Cerebellar nuclear complex (tissue), 1 donor: Measurements from ENCODE around the gene DPEP2.
"Not testable (repeated sequence)": the region's sequence is repeated elsewhere in the genome, so short reads cannot be mapped to it uniquely, and the experiment has no call there.

ENCODE experiments used
- DNase-seq, 2 experiments: peaks; one replicate each; lab custom pipeline; 2025; lab: John Stamatoyannopoulos, UW

The DPEP2 gene, protein sequence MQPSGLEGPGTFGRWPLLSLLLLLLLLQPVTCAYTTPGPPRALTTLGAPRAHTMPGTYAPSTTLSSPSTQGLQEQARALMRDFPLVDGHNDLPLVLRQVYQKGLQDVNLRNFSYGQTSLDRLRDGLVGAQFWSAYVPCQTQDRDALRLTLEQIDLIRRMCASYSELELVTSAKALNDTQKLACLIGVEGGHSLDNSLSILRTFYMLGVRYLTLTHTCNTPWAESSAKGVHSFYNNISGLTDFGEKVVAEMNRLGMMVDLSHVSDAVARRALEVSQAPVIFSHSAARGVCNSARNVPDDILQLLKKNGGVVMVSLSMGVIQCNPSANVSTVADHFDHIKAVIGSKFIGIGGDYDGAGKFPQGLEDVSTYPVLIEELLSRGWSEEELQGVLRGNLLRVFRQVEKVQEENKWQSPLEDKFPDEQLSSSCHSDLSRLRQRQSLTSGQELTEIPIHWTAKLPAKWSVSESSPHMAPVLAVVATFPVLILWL

DNA sequence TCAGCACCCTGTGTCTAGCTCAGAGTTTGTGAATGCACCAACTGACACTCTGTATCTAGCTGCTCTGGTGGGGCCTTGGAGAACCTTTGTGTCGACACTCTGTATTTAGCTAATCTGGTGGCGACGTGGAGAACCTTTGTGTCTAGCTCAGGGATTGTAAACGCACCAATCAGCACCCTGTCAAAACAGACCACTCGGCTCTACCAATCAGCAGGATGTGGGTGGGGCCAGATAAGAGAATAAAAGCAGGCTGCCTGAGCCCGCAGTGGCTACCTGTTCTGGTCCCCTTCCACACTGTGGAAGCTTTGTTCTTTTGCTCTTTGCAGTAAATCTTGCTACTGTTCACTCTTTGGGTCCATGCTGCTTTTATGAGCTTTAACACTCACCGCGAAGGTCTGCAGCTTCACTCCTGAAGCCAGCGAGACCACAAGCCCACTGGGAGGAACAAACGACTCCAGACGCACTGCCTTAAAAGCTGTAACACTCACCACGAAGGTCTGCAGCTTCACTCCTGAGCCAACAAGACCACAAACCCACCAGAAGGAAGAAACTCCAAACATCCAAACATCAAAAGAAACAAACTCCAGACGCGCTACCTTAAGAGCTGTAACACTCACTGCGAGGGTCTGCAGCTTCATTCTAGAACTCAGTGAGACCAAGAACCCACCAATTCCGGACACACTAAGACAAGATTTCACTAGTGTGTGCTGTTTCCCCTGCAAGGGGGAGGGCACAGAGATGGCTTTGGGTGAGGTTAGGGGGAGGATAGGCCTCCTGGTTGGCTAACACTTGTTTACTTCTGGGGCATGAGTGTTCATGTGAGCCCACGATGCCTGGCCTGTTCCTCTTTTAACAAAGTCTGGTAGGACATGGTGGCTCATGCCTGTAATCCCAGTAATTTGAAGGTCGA, at the start of gene DPEP2:
DPEP2 (minus strand) TSS at position 706 of the 910 bp plus-strand sequence. CDS start 6,272 bp downstream, outside the sequence.
- not testable (repeated sequence) for DNase-seq

DNA sequence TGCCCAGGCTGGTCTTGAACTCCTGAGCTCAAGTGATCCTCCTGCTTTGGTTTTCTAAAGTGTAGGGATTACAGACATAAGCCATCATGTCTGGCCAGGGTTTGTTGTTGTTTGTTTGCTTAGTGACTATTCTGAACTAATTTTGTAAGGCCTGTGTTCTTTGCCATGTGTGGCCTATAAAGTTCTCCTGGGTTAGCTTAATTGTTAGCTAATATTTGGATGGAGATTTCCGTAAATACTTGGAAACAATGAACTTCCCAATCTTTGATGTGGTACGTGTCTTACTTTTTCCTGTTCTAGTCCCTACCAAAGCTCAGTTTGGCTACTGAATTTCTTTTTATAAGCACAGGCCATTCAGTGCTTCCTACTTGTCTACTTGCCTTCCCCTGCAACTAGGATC, 48.7 kb upstream of the DPEP2 start:
- DNase-seq: no peak

DNA sequence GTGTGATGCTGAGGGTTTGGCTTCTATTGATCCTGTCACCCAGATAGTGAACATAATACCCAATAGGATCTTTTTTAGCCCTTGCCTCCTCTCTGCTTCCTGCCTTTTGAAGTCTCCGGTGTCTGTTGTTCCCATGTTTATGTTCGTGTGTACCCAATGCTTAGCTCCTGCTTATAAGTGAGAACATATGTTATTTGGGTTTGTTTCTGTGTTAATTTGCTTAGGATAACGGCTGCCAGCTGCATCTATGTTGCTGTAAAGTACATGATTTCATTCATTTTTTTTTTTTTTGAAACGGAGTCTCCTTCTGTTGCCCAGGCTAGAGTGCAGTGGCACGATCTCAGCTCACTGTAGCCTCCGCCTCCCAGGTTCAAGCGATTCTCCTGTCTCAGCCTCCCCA, 46.8 kb upstream of the DPEP2 start:
- no peak for DNase-seq

DNA sequence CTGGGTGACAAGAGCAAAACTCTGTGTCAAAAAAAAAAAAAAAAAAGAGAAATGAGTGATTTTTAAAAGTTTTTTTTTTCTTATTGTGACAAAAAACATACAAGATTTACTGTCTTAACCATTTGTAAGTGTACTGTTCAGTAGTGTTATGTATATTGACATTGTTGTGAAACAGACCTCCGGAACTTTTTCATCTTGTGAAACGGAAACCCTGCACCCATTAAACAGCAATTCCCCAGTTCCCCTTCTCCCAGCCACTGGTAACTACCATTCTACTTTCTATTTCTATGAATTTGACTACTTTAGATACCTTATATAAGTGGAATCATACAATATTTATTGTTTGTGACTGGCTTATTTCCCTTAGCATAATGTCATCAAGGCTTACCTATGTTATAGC, 42.5 kb upstream of the DPEP2 start:
- no peak for DNase-seq

DNA sequence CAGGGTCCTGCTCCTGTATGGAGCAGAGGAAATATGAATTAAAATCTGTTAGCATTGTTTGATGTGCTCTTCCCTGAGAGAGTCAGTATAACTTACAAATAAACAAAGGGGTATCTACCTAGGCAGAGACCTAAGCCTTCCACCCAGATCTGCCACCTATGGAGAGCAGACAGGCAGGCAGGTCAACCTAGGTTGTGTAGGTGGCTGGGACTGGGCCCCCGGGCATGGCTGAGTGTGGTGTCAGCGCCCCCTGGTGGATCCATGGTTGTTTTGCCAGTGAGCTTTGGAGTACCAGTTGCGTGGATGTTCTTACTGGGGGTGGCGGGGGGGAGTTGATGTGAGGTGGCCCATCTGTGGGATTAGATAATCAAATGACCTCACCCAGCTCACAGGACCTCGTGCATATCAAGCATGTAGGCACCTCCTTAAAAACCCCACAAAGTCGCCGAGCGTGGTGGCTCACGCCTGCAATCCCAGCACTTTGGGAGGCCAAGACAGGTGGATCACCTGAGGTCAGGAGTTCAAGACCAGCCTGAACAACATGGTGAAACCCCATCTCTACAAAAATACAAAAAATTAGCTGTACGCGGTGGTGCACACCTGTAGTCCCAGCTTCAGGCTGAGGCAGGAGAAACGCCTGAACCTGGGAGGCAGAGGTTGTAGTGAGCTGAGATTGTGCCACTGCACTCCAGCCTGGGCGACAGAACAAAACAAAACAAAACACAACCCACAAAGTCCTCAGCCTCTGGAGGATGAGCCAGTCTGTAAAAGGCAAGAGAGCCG, 41.4 kb upstream of the DPEP2 start:
- DNase-seq: peak in 1 of 2 experiments; percentile 18

DNA sequence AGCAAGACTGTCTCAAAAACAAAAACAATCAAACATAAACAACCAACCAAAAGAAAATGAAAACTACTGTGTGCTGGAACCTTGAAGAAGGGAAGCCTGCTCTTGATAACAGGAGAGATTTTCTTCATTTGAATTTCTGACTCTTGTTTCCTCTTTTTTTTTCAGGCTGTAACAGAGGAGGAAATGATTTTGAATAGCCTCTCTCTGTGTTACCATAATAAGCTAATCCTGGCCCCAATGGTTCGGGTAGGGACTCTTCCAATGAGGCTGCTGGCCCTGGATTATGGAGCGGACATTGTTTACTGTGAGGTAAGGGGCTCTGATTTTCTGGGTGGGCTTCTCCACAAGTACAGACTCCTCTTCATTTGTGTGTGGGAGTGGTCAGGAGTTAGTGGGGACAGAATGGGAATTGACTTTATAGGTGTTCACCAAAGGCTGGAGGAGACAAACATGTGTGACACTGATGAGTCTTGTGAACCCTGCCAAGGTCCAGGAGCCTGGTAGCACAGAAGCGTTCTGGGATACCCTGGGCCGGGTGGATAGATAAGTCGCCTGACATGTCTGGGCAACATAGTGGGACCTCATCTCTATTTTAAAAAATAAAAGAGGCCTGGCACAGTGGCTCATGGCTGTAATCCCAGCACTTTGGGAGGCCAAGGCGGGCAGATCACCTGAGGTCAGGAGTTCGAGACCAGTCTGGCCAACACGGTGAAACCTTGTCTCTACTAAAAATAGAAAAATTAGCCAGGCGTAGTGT, 38.7 kb upstream of the DPEP2 start:
- no peak for DNase-seq

DNA sequence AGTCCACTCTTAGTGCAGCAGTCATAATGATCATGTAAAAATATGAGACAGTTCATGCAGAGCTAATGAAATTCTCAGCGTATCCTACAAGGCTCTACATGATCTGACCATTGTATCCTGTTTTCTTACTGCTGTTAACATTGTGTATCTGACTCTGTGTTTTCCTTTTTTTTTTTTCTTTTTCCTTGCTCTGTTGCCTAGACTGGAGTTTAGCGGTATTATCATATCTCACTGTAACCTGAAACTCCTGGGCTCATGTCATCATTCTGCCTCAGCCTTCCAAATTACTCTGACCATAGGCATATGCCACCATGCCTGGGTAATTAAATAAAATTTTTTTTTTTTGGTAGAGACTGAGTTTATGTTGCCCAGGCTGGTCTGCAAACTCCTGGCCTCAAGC, 35.9 kb upstream of the DPEP2 start:
- DNase-seq: no peak

DNA sequence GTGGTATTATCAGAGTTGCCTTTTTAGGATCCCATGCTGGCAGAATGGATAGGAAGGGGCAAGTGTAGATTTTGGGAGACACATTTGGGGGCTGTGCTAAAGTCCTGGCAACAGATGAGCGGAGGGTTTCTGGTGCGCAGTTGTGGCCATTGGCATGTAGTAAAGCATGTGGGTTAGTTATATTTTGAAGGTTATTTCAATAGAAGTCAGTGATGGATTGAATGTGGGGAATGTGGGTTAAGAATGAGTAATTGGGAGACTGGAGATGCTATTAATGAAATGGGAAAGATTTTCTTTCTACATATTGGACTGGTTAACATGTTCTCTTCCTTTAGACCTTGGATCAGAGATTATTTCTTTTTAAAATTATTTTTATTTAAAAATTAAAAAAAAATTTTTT, 33.8 kb upstream of the DPEP2 start:
- DNase-seq: no peak

DNA sequence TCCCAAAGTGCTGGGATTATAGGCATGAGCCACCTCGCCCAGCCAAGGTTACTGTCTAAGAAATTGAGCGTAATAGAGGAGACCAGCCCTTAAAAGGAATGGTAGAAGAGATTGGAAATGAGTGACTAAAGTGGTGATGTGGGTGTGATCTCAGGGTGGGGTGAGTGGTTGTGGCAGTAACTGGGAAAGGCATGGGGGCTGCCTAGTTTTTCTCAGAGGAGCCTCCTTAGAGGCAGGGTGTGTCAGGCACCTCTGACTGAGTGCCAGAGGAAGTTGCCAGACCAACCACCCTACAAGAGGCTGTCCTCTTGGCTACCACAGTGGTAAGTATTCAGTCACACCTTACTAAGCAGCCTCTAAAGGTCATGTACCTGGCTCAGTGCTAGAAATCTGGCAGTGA, 32.7 kb upstream of the DPEP2 start:
- DNase-seq: no peak

DNA sequence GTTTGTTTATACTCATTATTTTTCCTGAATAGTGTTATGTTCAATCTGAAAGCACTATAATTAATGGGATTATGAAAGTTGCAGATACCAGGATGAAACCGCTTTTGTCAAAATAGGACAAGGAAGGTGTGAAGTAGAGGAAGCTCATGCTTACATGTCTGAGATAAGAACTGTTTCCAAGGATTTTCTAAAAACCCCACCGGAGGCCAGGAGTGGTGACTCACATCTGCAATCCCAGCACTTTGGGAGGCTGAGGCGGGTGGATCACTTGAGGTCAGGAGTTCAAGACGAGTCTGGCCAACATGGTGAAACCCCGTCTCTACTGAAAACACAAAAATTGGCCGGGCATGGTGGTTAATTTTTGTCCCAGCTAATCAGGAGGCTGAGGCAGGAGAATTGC, 30.8 kb upstream of the DPEP2 start:
- DNase-seq: not testable (repeated sequence)

DNA sequence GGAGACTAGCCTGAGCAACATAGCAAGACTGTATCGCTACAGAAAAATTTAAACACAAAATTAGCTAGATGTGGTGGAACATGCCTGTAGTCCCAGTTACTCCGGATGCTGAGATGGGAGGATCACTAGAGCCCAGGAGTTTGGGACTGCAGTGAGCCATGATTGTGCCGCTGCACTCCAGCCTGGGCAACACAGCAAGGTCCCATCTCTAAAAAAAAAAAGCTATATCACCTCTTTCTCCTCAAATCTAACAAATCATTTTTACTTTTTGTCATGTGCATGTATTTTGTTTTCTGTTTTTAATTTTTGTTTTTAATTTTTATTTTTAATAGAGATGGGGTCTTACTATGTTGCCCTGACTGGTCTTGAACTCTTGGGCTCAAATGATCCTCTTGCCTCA, 29.7 kb upstream of the DPEP2 start:
- no peak for DNase-seq

DNA sequence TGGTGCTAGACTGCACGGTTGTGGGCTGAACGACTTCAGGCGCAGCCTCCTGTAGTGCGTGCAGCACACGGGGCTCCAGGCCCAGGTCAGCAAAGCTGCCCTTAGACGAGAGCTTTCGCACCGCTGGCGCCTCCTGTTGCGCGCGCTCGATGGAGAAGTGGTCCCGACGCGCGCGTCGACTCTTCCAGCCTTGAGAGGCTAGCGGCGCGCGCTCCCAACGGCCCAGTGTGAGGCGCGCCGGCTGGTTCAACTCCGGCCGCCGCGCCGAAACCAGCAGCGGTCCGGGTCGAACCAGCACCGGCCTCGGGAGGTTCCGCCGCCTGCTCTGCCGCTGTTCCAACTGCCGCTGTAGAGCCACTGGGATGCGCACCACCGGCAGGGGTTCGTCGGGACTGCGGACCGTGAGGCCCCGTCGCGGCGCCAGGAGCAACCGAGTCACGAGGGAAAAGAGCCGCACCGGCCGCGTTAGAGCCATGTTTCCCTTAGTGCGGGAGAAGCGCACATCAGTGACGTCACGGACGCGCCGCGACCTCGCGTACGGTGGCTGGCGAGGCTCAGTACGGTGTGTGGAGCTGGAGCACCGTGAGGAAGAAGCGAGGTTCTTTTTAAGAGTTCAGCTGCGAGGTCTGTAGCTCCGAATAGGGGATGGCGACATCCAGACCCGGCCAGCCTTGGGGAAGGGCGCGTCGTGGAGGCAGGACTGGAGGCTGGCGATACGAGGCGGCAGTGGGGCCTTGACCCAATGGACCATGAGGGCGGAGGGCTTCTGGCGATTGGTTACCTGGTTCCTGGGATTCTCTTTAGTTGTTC, 23.6 kb upstream of the DPEP2 start, which contains the start of the genes DDX28 and DUS2:
DDX28 (minus strand) TSS at position 505 of the 810 bp plus-strand sequence; CDS start at position 475, 30 bp downstream.
DUS2 (plus strand) TSS at position 557 of the 810 bp plus-strand sequence. CDS start 14,740 bp downstream, outside the sequence.
- peak; percentile 15 to 58 for DNase-seq

DNA sequence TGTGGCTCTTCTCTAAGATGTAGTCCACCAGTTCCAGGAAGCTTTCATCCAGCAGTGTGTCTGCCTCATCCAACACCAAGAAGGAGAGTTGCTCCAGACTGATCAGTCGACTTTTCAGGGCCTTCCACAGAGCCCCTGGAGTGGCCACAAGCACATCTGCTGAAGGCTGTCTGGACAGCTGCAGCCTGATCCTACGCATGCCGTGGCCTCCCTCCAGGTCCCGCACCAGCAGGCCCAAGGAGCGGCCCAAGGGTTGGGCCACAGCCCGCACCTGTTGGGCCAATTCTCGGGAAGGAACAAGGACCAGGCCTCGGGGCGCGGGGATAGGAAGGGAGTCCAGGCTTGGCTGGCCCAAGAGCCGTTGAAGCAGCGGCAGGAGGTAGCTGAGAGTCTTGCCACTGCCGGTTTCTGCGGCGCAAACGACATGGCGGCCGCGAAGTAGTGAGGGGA, 23.0 kb upstream of the DPEP2 start:
- no peak for DNase-seq

DNA sequence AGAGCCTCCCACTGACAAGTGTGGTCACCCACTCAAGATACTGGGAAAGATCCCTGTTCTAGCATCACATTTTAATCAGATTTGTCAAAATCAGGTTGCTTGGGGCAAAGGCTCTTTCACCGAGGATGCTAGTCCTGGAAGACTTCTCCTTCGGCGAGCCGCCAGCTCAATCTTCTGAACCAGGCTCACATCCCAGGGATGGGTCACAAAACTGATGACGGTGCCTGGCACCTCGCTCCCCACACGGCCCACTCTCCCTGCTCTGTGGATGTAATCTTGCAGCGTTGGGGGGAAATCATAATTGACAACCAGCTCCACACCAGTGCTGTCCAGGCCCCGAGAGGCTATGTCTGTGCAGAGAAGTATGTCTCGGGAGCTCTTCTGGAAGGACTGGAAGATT, 22.2 kb upstream of the DPEP2 start:
- no peak for DNase-seq

DNA sequence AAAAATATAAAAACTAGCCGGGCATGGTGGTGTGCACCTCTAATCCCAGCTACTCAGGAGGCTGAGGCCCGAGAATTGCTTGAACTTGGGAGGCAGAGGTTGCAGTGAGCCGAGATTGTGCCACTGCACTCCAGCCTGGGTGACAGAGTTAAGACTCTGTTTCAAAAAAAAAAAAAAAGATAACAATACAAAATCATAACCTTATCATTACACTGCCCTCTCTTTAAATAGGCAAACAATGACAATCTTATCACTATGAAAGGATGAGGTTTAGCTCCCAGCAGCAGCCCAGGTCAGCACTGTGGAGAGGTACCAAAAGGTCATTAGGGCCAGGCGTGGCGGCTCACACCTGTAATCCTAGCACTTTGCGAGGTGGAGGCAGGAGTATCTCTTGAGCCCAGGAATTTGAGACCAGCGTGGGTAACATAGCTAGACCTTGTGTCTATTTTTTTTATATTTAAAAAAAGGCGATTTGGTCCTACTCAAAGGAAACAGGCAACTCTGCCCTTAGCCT, 19.9 kb upstream of the DPEP2 start:
- DNase-seq: no peak

DNA sequence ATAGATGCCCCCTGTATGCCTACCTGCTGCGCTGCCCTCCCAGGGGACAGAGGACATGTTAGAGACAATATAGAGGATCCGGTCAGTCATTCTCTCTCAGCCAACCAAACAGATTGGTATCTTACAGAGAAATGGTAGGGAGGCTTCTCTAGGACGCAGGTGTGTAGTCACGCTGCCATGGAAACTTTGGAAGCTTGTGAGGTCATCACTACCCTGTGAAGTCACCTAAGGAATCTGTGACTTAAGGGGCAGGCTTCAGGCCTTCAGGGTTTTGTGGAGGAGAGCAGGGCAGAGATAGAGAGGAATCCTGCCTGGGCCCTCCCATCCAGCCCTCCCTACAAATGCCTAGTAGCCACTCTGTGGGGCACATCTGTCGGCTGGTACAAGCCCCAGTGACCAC, 16.4 kb upstream of the DPEP2 start, which contains the start of gene DPEP2NB:
DPEP2NB (minus strand) TSS at position 231 of the 400 bp plus-strand sequence; CDS start at position 90, 141 bp downstream.
- no peak for DNase-seq

DNA sequence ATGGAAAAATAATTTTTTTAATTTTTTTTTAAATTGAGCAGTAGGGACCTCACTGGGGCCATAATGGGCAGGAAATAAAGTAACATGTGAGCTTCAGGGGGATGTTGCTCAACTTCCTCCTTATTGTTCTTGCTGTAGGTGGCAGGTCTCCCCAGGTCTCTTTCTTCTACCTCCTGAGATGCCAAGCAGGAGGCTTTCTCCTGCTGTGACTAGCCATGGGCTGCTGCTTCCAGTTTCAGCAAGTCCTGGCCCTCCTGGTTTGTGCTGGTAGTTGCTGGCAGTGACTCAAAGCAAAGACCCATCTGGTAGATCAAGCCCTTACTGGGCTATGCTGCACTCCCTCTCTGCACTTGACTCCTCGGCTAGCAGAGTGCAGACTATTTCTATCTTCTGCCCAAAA, 14.2 kb upstream of the DPEP2 start:
- no peak for DNase-seq

DNA sequence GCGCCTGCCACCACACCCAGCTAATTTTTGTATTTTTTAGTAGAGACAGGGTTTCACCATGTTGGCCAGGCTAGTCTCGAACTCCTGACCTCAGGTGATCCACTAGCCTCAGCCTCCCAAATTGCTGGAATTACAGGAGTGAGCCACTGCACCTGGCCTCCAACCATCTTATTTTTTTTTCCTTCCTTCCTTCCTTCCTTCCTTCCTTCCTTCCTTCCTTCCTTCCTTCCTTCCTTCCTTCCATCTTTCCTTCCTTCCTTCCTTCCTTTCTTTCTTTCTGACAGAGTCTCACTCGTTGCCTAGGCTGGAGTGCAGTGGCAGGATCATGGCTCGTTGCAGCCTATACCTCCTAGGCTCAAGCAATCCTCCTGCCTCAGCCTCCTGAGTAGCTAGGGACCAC, 10.6 kb upstream of the DPEP2 start:
- DNase-seq: not testable (repeated sequence)

DNA sequence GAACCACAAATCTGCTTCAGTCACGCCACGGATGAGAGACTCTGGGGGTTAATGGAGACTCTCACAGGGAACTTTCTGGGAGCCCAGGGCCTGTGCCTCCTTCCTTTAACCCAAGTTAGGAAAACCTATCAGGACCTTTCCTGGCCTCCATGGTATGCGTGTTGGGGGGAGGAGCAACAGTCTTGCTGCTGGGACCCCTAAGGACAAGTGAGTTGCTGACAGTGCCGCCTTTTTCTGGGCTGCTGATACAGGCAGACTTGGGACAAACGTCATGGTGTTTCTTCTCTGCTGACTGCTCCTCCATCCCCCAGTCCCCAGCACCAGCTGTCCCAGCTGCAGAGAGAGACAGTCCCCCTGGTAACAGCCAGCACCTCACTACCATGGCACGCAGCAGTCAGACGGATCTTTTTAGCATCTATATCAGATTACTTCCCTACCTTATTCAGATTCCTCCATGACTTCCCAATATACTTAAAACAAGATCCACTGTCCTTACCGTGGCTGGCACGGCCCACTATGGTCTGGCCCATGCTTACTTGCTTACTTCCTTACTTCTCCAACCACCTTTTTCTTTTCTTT, 10.0 kb upstream of the DPEP2 start:
- DNase-seq: no peak
